Bone marrow (tissue), 2 donors: ENCODE measurements around the gene DLAT.
"Not testable (repeated sequence)": the region's sequence is repeated elsewhere in the genome, so short reads cannot be mapped to it uniquely, and the experiment has no call there.

Experiments
- DNase-seq, 2 donors: peaks; one replicate each; lab custom pipeline; 2025; lab: John Stamatoyannopoulos, UW

DLAT gene

DNA sequence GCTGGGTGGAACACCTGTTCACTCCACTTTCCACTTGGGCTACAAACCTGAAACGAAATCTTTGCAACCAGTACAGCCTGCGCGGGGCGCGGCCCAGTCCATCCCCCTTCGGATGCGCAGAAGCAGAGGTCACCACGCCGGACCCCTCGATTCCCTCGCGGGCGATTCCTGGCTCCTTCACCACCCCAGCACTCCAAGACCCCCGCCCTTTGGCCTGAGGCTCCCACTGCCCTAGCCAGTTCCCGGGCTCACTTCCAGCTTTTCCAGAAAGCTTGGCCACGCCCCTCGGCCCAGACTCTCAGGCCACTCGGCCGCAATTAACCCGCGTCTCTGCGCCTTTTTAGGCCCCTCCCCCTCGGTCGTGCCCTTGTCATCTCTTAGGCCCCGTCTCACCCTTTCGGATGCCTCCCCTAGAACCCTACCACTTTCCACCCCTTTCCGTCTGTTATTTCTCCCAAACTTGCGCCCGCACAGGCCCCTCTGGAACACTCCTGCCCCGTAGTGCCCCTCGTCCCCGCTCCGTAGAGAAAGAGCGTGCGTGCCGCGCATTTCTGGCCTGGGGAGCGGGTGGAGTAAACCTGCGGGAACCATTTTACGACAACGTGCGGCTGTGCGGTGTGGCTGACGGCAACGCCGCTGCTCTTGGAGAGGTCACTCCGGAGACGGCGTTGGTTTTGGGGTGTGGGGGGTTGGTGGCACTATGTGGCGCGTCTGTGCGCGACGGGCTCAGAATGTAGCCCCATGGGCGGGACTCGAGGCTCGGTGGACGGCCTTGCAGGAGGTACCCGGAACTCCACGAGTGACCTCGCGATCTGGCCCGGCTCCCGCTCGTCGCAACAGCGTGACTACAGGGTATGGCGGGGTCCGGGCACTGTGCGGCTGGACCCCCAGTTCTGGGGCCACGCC, at the start of gene DLAT:
Gene DLAT, plus strand, starts transcription at position 636 of the 906 bp plus-strand sequence. Its CDS starts 65 bp downstream, at position 701.
- DNase-seq = peak; percentile 60 to 74

DNA sequence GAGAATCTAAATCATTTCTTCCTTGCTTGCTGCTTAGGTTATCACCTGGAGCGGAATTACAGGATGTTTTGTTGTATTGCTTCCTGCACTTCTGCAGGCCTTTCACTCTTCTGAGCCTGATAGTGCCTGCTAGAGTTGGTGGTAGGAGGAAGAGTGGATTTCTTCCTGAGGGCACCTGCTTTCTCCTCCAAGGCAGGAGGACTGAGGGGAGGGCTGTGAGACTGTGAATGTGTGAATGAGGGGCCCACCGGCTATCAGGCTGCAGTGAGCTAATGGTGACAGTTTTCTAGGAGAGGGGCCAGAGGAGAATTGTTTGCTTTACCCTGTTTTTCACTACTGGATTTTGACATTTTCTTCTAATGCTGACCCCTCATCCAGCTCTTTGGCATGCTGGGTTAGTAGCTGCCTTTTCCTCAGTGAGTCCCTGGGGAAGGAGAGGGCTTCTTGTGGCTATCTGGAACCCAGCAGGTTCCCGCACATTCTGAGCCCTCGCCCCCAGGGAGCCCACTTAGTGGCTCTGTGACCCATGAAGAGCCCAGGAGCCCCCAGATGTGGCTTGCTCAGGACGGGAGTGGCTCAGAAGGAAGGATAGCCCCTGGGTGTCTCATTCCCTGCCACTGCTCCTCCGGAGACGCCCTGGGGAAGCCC, 49.0 kb upstream of the DLAT start:
- DNase-seq = no peak

DNA sequence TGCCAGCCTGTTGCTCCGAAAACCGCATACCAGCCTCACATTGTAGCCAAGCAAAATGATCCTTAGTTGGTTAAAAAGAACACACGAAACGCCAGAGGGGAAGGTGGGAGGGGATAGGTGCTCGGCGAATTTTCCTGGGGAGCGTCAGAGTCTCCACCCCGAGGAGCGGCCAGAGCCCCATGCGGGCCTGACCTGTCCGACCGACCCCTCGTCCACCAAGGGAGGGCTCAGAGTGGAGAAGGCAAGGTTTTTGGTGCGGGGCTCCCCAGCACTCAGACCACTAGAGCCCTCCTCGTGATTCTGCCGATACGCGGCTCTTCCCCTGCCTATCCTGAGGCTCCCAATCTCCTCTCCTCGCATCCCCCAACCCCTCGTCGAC, 48.5 kb upstream of the DLAT start:
- DNase-seq = no peak

DNA sequence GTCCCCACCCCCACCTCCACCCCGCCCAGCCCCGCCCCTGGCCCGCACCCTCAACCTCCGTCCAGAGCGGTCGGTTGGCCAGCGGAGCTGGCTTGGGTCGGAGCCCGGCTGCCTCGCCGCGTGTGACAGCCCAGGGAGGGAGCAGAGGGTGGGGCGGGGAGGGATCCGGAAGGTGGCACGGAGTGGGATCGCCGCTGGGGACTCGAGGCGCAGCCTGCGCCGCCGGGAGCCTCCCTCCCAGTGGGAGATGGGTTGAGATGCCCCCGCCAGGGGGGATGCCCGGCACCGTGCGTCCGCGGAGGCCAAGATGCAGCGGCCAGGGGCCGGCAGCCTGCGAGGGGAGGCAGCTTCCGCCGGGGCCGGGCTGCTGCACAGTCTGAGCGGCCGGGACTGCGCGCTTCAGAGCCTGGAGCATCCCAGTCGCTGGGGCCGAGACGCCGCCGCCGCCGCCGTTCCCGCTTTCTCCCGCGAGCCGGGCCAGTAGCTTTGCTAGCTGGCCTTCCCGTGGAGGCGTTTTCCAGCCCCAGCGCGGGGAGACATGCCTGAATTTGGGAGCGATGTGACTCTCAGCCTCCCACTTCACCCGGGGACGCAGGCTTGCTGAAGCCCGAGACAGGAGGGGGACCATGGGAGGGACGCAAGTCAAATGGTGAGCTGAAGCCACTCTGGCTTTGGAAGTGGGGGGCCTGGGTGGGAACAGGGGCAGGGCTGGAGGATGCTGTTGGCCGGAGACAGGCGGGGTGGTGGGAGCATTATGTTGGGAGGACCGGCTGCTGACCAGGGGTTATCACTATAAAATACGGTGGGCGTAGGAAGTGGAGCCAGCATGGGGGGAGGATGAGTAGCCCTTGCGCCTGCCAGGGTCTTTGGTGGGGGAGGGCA, 47.8 kb upstream of the DLAT start:
- DNase-seq = no peak

DNA sequence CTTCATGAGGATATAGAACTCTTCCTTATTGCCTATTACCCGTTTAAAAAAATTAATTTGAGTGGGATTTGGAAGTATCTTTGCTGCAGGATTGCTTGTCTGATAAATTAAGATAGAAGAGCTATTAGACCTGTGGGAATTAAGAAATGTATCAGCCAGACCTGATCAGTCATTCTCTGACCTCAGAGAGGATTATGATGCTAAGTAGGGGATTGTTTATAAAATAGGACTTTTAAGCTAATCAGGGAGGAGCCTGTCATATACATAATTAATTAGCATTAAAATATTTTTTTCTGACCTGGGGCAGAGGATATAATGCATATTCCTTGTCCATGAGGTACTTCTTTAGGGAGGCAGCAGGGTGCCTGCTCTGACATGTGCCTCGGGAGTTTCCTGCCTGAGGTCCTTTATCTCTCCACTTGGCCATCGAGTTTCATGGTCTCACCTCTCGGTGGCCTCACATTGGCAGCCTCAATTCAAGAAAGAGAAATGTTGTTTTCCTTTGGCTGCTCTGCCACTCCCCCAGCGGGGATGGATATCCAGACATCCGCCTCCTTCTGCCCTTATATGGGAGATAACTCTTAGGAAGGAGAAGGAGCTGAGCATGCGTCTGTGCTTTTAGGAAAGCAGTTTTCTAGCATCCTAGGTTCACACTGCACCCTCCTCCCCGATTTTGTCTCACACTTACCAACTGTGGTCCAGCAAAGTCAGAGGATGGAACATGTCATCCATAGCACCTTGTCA, 47.0 kb upstream of the DLAT start:
- DNase-seq = no peak

DNA sequence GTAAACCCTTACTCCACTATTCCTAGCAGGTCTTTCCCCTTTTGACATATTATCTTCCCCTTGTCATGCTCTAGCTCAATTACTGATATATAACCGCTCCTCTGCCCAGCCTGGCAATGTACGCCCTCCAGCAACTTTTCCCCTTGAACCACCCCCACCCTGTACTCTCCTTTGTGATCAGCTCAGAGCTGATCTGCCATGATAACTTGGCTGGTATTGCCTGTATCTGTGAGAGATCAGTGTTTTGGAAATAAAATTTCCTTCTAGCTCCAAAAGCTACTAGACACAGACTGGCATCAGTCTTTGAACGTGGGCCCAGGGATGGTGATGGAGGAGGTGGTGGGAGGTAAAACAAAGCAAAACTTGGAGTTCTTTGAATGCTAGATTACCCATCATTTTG, 45.1 kb upstream of the DLAT start:
- no peak for DNase-seq

DNA sequence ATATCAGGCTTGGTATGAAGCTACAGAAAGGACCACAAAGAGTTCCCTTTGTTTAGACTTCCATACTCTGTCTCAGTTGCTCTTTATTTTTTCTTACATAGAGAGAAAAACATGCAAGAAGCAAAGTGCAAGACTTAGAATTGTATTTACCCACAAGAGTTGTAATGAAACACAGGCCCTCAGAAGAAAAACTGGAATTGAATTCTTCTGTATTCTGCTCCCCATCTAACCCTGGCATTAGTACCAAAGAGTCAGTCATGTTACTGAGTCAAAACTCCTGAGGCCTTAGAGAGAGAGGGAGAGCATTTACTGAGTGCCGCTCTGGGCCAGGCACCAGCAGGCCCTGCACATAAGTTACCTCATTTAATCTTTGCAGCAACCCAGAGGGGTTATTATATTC, 43.9 kb upstream of the DLAT start:
- no peak for DNase-seq

DNA sequence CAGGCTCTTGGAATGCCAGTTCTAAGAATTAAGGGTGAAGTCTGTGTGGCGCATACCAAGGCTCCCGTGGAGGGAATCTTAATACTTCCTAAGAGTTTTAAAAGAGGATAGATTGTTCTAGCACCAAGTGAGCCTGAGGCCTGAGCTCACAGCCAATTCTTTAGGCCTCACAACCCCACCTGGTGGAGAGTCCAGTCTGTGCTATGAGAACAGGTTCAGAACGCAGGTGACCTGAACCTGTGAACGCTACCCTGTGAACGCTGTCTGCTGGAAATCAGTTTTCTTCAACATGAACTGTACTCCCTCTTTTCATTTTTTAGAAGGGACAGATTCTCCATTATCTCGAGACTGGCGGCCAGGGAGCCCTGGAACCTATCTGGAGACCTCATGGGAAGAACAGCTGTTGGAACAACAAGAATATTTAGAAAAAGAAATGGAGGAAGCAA, 43.2 kb upstream of the DLAT start:
- DNase-seq = no peak

DNA sequence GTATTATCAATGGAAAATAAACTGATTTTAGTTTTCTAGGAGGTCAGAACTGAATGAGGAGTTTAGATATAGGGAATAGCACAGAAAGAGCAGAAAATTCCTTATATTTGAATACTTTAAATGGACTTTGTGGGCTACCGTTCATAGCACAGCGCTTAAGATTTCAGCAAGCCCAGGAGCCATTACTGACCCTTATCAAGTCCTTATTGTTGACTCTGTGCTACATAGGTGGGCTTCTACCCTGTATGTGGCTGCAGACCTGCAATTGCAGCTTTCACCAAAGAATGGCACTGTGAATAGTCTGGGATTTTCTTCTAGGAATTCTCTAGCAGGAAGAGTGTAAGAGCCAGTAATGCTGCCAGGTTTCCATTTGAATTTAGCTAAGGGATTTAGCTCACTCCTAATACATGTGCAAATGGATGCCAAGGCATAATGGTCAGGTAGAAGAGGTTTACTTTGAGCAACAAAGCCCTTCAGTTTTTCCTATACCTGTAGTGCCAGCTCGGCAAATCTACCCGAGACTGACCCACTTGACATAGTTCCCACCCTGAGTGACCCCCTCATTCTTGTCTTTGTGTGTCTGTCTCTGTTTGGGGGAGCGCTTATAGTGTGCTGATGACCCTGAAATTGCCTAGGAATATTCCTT, 42.5 kb upstream of the DLAT start:
- DNase-seq = no peak

DNA sequence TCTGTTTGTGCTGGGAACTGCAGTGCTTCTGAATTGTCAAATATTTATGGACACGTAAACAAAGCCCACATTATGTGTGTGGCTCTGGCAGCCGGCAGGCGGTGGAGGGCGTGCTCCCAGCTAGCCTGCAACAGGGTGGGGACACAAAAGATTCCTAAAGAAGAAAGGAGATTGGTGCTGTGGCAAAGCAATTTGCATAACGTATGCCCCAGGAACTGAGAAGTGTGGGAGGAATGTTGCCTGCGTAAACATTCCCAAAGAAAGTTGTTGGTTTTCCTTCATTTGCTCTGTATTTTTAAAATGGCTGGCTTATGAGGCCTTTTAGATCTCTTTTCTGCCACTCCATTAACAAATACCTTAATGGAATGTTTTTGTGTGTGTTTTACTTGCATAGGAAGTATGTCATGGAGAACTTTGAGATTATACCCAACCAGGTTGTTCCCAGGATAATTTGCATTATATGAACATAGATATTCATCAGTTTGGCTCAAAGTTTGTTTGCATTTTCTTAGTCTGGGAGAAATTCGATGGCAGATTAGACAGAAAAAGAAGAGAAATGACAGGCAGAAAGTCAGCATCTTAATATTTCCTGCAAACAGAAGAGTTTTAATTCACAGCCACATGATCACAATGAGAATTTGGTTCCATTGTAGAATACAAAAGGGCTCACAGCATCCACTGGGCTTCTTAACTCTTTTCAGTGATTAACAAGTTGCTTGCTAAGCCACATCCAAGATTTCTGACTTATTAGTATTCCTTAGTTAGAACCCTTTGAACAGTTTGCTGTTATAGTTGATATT, 41.8 kb upstream of the DLAT start:
- no peak for DNase-seq

DNA sequence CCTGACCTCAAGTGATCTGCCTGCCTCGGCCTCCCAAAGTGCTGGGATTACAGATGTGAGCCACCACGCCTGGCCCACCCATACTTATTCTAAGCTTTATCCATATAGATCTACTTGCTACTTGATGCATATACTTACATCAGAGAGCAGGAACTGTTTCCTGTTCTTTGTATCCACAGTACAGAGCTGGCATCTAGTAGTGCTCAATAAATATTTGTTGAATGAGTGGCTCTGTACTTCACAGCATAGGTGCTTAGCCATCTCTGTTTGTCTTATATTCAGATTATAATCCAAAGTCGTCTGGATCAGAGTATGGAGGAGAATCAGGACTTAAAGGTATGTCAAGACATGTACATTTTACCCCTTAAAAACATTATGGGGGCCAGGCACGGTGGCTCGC, 38.6 kb upstream of the DLAT start:
- DNase-seq = no peak

DNA sequence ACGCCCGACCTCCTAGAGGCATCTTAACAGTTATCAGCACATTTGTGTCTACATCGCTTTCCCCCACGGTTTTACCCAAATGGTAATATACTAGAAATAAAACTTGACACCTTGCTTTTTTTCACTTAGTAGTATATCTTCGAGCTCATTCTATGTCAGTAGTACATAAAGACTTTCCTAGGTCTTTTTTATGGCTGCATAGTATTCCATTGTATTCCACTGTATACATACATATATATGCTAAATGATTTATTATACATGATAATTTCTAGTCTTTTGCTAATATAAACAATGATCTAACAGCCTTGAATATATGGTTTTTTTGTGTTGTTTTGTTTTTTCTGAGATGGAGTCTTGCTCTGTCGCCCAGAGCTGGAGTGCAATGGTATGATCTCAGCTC, 34.8 kb upstream of the DLAT start:
- no peak for DNase-seq

DNA sequence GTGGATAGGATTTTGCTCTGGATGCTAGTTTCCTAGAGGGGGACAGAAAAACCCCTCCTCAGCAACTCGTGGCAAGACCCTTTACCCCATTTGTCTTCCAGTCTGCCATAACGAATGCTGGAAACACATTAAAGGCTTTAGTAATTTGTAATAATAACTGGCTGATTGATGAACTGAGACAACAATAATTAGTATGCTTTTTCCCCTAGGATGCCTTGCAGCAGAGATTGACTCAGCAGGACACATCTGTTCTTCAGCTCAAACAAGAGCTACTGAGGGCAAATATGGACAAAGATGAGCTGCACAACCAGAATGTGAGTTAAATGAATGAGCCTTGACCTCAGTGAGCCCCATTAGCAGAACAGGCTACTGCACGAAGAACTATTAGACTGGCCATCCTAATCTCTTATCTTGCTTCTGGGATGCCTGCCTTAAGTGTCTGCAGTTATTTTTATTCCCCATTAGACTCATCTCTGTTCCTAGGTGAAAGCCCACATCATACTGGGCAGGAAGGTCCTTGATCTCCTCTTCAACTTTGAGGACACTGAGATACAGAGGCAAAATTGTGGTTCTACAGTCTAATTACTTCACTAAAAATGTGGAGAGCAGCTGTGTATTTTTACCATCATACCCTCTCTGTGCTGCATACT, 32.9 kb upstream of the DLAT start:
- DNase-seq = no peak

DNA sequence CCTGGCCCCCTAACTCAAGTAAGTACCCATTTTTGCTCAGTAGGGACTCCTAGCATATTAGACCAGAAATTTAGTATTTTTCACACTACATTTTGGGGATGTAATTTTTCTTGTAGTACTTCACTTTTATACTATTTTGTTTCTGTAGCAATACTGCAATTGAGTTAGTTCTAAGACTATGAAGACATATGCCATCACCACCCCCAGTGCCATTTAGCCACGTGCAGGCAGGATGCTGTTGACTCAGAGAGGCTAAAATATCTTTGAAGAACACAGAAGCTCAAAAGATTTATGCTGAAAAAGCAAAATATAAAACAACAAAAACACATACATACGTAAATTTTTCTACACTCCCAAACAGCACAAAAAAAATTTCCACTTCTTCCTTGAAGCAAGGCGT, 29.1 kb upstream of the DLAT start:
- DNase-seq = no peak

DNA sequence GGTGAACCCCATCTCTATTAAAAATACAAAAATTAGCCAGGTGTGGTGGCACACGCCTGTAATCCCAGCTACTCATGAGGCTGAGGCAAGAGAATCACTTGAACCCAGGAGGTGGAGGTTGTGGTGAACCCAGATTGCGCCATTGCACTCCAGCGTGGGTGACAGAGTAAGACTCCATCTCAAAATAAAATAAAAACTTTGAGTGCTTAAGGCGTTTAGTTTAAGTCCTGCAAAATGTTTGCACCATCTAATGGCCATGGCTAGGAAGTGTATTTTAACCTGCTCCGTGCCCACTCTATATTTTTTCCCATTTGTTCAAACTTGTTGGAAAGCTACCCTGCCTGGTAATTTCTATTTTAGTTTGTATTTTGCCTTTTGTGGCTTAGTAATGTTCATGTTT, 28.5 kb upstream of the DLAT start:
- not testable (repeated sequence) for DNase-seq

DNA sequence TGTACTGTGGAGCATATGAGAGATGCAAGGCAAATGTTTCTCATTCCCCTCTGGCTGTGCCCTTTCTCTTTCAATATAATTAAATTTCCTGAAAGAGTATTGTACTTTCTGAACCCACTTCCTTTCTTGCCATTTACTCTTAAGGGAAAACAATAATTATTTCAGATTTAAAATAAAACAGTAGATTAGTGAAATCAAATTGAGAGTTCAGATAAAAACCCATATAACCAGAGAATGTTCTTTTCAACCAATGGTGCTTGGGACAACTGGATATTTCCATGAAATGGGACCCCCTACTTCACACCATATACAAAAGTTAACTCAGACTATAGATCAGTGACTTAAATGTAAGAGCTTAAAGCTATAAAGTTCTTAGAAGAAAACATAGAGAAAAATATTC, 26.1 kb upstream of the DLAT start:
- no peak for DNase-seq

DNA sequence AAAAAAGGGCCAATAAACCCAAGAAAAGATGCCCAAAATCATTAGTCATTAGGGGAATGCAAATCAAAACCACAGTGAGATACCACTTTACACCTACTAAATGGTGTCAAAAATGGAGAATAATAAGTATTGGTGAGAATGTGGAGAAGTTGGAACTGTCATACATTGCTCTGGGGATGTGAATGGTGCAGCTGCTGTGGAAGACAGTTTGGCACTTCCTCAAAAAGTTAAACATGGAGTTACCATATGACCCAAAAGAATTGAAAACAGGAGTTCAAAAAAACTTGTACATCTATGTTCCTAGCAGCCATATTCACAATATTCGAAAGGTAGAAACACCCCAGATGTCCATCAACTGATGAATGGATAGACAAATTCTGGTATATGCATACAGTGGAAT, 24.5 kb upstream of the DLAT start:
- no peak for DNase-seq

DNA sequence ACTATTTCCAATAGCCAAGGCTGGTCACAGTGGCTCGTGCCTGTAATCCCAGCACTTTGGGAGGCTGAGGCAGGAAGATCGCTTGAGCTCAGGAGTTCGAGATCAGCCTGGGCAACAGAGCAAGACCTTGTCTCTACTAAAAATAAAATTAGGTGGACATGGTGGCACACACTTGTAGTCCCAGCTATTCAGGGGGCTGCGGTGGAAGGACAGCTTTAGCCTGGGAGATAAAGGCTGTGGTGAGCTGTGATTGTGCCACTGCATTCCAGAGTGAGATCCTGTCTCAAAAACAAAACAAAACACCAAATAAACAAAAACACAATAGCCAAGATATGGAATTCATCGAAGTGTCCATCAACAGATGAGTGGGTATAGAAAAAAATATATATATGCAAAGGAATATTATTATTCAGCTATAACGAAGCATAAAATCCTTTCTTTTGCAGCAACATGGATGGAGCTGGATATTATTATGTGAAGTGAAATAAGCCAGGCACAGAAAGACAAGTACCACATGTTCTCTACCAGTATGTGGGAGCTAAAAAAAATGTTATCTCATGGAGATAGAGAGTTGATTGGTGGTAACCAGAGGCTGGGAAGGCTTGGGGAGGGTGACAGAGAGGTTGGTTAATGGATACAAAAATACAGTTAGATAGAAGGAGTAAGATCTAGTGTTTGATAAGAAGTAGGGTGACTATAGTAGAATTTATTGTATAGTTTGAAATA, 22.6 kb upstream of the DLAT start:
- DNase-seq = no peak

DNA sequence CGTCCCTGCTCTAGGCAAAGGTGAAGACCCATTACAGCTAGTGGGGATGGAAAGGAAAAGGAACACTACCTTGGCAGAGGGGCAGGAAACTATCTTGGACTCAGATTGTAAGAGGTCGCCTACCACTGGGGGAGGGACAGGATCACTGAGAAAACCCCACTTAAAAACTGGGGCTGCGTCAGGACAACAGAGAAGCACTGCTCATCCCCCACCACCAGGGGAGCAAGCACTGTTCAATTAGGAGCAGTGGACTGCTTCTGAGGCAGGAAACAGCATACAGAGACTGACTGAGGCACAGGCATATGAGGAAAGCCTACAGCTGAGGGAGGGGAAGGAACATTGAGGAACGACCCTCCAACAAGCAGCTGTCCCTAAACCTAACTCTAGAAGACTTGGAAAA, 20.8 kb upstream of the DLAT start:
- peak in 1 of 2 donors; percentile 11 for DNase-seq
